ENCODE data around the gene IGSF23. TPM values are rescaled to one million over a fixed set of nuclear protein-coding genes. Genes with fewer than 3 reads are reported as not detected.
A peak's percentile ranks its signal among the peaks of the same experiment; 100 is the strongest.

IGSF23 gene
- total and polyA plus RNA-seq, 5 donors: not detected

DNA sequence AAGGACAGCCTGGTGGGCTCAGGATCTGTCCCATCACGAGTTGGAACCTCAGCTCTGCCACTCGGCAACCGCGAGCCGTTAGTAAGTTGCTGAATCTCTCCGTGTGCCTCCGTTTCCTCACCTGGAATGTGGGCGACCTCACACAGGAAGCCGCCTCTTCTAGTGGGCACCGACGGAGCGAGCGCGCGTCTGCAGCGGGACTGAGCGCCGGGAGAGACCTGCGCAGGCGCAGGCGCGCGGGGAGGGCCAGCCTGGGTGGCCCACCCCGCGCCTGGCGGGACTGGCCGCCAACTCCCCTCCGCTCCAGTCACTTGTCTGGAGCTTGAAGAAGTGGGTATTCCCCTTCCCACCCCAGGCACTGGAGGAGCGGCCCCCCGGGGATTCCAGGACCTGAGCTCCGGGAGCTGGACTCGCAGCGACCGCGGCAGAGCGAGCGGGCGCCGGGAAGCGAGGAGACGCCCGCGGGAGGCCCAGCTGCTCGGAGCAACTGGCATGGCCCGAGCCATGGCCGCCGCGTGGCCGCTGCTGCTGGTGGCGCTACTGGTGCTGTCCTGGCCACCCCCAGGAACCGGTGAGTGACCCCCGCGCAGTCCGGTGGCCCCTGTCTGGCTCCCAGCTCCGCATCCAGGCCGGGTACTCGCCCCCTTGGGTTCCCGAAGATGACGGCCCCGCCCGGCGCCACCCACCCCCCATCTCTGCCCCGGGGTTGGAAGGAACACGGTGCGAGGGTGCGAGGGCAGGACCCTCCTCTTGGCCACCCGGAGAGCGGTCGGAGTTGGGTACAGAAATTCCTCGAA is 30.4 kb downstream of the IGSF23 start, which contains the start of gene PVR:
TSS of gene PVR (plus strand) at position 306 of the 797 bp plus-strand sequence. CDS start at position 493, 187 bp downstream.
- peak within 1 kb of the TSS; percentile 83 for H3K4me3 ChIP-seq (ENCODE audit: low read length)
- ATAC-seq (peak; percentile 95 to 96), DNase-seq (peak; percentile 85 to 92 (median 91))
- intact Hi-C loops (cut with DNase I): no loop called here
- H3K27me3 ChIP-seq (ENCODE audit: control insufficient read depth, insufficient read depth): no peaks in the 10 kb centered on the region
- peaks cover 15% of the 10 kb centered on the region for H3K4me1 ChIP-seq (ENCODE audit: control insufficient read depth, insufficient read depth, low read length)
- WGBS: under 1% methylated on average over 70 of the region's 70 CpGs
- peak within 1 kb of the TSS; percentile 61 for H3K27ac ChIP-seq (ENCODE audit: low read length)
- H3K9me3 ChIP-seq (ENCODE audit: control insufficient read depth, low read length): no peaks in the 10 kb centered on the region

DNA sequence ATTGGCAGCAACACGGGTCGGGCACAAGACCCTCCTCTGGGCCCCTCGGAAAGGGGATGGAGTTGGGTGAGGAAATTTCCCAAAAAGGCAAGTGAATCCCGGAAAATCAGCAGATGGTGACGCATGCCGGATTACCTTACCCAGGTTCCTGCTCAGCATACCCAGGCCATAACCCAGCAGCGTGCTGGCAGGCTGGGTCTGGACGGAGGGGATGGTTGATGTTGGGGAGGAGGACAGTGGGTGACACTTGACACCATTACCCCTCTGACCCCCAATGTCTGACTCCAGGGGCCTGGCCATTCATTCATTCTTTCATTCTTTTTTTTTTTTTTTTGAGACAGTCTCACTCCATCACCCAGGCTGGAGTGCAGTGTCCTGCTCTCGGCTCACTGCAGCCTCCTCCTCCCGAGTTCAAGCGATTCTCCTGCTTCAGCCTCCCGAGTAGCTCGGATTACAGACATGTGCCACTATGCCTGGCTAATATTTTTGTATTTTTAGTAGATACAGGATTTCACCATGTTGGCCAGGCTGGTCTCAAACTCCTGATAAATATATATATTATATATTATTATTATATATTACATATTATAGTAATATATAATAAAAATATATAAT is 31.1 kb downstream of the IGSF23 start:
- intact Hi-C loops (cut with DNase I): no loop called here
- ATAC-seq (peak; percentile 14 to 52), DNase-seq (no peak)
- Histone ChIP-seq H3K4me3 (ENCODE audit: low read length) (peak overlapping the region; percentile 83), H3K27me3 (ENCODE audit: control insufficient read depth, insufficient read depth) (no peaks in the 10 kb centered on the region), H3K27ac (ENCODE audit: low read length) (peak overlapping the region; percentile 61), H3K4me1 (ENCODE audit: control insufficient read depth, insufficient read depth, low read length) (peaks cover 18% of the 10 kb centered on the region), H3K9me3 (ENCODE audit: control insufficient read depth, low read length) (no peaks in the 10 kb centered on the region)
- 10% methylated on average over 13 of the region's 13 CpGs for WGBS

DNA sequence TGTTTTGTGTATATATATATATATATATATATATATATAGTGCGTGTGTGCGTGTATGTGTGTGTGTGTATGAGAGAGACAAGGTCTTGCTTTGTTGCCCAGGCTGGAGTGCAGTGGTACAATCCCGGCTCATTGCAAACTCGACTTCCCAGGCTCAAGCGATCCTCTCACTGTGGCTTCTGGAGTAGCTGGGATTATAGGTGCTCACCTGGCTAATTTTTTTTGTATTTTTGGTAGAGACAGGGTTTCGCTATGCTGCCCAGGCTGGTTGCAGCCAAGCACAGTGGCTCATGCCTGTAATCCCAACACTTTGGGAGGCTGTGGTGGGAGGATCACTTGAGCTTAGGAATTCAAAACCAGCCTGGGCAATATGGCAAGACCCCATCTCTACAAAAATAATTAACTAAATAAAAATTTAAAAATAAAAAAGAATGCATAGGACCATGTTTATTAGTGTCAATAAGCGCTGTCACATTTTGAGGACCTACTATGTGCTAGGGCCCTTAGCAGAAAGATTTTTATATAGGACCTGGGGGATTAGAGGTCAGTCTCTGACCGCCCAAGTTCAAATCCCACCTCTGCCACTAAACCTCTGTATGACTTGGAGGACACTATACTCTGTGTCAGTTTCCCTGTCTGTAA is 32.2 kb downstream of the IGSF23 start:
- intact Hi-C loops (cut with DNase I): no loop called here
- no peak overlapping the region for H3K27ac ChIP-seq (ENCODE audit: low read length)
- H3K9me3 ChIP-seq (ENCODE audit: control insufficient read depth, low read length): no peaks in the 10 kb centered on the region
- peaks cover 18% of the 10 kb centered on the region for H3K4me1 ChIP-seq (ENCODE audit: control insufficient read depth, insufficient read depth, low read length)
- DNase-seq: no peak
- no peaks in the 10 kb centered on the region for H3K27me3 ChIP-seq (ENCODE audit: control insufficient read depth, insufficient read depth)
- 79% methylated on average over 8 of the region's 8 CpGs for WGBS
- ATAC-seq: no peak
- H3K4me3 ChIP-seq (ENCODE audit: low read length): no peak overlapping the region

DNA sequence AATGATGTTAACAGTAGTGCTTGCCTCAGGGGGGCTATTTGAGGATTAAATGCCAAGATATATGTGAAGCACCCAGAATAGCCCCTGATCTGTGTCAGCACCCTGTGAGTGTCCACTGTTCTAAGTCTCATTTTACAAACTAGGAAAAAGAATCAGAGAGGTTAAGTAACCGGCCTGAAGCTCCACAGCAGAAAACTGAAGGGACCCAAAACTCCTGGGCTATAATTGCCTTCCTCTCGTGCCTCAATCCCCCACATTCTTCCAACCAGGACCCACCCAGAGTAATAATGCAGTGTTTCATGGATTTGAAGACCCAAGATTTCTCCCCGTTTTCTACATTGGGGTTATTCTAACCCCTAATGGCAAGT is 32.7 kb downstream of the IGSF23 start:
- DNase-seq: no peak
- Histone ChIP-seq H3K9me3 (ENCODE audit: control insufficient read depth, low read length) (no peaks in the 10 kb centered on the region), H3K27ac (ENCODE audit: low read length) (no peak overlapping the region), H3K27me3 (ENCODE audit: control insufficient read depth, insufficient read depth) (no peaks in the 10 kb centered on the region), H3K4me3 (ENCODE audit: low read length) (no peak overlapping the region), H3K4me1 (ENCODE audit: control insufficient read depth, insufficient read depth, low read length) (peaks cover 18% of the 10 kb centered on the region)
- WGBS: 96% methylated on average over 3 of the region's 3 CpGs
- intact Hi-C loops (cut with DNase I): no loop called here
- ATAC-seq: no peak

DNA sequence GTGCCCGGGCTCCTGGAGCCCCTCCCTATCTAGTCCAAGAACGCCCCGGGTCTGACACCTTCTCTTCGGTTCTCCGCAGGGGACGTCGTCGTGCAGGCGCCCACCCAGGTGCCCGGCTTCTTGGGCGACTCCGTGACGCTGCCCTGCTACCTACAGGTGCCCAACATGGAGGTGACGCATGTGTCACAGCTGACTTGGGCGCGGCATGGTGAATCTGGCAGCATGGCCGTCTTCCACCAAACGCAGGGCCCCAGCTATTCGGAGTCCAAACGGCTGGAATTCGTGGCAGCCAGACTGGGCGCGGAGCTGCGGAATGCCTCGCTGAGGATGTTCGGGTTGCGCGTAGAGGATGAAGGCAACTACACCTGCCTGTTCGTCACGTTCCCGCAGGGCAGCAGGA is 33.8 kb downstream of the IGSF23 start:
- ATAC-seq (no peak), DNase-seq (peak in 2 of 3 donors; percentile 69 to 73)
- Histone ChIP-seq H3K27me3 (ENCODE audit: control insufficient read depth, insufficient read depth) (no peaks in the 10 kb centered on the region), H3K4me3 (ENCODE audit: low read length) (no peak overlapping the region), H3K27ac (ENCODE audit: low read length) (peak overlapping the region; percentile 57), H3K9me3 (ENCODE audit: control insufficient read depth, low read length) (no peaks in the 10 kb centered on the region), H3K4me1 (ENCODE audit: control insufficient read depth, insufficient read depth, low read length) (peaks cover 18% of the 10 kb centered on the region)
- intact Hi-C loops (cut with DNase I): no loop called here
- 57% methylated on average over 31 of the region's 31 CpGs for WGBS

DNA sequence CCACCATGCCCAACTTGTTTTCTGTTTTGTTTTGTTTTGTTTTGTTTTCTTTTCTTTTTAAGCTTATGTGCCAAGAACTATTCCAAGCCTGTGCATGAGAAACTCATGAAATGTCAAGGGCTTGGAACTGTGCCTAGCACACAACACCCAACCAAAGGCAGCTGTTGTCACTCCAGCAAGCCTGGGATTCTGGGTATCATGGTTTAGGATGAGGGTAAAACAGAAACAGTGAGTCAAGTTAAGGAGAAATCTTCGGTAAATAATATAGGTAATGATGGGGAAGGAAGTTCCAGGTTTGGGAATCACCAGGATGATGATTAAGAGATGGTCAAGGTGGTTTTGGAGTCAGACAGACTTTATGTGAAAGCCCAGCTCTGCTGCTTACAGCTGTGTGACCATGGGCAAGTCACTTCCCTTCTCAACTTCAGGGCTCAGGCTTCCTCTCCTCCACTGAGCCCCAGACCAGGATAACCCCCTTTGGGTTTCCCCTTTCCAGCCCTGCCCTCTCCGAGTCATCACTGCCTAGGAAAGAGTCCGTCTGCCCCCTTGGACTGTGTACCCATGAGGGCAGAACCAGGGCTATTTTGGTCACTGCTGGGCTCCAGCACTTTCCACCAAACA is 35.4 kb downstream of the IGSF23 start:
- Histone ChIP-seq H3K9me3 (ENCODE audit: control insufficient read depth, low read length) (no peaks in the 10 kb centered on the region), H3K4me3 (ENCODE audit: low read length) (no peak overlapping the region), H3K27me3 (ENCODE audit: control insufficient read depth, insufficient read depth) (no peaks in the 10 kb centered on the region), H3K4me1 (ENCODE audit: control insufficient read depth, insufficient read depth, low read length) (peaks cover 18% of the 10 kb centered on the region), H3K27ac (ENCODE audit: low read length) (peak overlapping the region; percentile 75)
- intact Hi-C loops (cut with DNase I): no loop called here
- 61% methylated on average over 3 of the region's 3 CpGs for WGBS
- ATAC-seq (peak; percentile 33 to 50), DNase-seq (peak in 2 of 3 donors; percentile 53 to 73)

DNA sequence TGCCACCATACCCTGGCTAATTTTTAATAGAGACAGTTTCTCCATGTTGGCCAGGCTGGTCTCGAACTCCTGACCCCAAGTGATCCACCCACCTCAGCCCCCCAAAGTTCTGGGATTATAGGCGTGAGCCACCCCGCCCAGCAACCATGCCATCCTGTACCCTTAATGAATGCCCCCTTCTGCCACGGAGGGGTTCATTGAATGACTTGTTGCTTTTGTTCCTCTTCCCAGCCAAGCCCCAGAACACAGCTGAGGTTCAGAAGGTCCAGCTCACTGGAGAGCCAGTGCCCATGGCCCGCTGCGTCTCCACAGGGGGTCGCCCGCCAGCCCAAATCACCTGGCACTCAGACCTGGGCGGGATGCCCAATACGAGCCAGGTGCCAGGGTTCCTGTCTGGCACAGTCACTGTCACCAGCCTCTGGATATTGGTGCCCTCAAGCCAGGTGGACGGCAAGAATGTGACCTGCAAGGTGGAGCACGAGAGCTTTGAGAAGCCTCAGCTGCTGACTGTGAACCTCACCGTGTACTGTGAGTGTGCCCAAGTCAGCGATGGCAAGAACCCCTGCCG is 36.3 kb downstream of the IGSF23 start:
- H3K27me3 ChIP-seq (ENCODE audit: control insufficient read depth, insufficient read depth): no peaks in the 10 kb centered on the region
- no peak for ATAC-seq
- H3K9me3 ChIP-seq (ENCODE audit: control insufficient read depth, low read length): no peaks in the 10 kb centered on the region
- no peak for DNase-seq
- H3K4me1 ChIP-seq (ENCODE audit: control insufficient read depth, insufficient read depth, low read length): peaks cover 18% of the 10 kb centered on the region
- H3K27ac ChIP-seq (ENCODE audit: low read length): no peak overlapping the region
- intact Hi-C loops (cut with DNase I): no loop called here
- no peak overlapping the region for H3K4me3 ChIP-seq (ENCODE audit: low read length)
- 89% methylated on average over 15 of the region's 15 CpGs for WGBS

DNA sequence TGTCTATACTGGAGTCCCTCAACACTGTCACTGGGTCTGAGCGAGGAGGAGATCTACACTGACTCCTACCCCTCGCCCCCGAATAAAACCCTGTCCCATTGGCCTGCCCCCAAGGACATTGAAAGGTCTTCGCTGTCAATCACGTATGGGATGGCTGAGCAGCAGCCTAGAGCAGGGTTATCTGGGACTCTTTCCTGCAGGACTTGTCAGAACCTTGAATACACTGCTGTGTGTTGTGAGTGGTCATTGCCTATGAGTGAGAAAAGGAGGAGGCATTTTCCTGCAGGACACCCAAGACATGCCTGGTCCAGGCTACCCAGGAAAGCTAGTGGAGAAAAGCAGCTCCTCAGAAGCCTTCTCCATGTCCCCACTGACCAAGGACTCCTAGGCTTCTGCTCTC is 40.0 kb downstream of the IGSF23 start:
- Histone ChIP-seq H3K4me1 (ENCODE audit: control insufficient read depth, insufficient read depth, low read length) (peaks cover 5% of the 10 kb centered on the region), H3K27me3 (ENCODE audit: control insufficient read depth, insufficient read depth) (no peaks in the 10 kb centered on the region), H3K27ac (ENCODE audit: low read length) (no peak overlapping the region), H3K9me3 (ENCODE audit: control insufficient read depth, low read length) (no peaks in the 10 kb centered on the region), H3K4me3 (ENCODE audit: low read length) (no peak overlapping the region)
- DNase-seq: no peak
- no peak for ATAC-seq
- intact Hi-C loops (cut with DNase I): no loop called here
- 92% methylated on average over 5 of the region's 5 CpGs for WGBS

DNA sequence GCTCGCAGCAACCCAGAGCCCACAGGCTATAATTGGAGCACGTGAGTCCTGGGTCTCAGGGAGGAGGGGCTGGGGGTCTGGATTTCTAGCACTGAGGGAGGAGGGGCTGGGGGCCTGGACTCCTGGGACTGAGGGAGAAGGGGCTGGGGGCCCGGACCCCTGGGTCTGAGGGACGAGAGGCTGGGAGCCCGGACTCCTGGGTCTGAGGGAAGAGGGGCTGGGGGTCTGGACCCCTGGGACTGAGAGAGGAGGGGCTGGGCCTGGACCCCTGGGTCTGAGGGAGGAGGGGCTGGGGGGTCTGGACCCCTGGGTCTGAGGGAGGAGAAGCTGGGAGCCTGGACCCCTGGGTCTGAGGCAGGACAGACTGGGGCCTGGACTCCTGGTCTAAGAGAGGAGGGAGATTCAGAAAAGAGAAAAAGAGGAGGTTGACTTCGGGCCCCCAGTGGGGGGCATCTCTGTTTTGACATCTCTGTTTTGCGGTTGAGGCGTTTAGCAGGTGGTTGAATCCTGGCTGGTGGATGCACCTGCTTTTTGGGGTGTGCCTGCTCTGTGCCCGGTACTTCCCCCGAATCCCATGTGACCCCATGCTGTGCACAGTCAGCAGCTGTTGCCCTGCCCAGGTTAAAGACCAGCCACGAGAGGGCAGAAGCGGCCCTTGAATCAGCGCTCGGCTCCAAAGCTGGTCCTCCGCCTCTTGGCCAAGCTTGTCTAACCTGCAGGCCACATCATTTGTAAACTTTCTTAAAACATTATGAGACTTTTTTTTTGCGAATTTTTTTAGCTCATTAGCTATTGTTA is 40.8 kb downstream of the IGSF23 start:
- H3K27me3 ChIP-seq (ENCODE audit: control insufficient read depth, insufficient read depth): no peaks in the 10 kb centered on the region
- 56% methylated on average over 16 of the region's 16 CpGs for WGBS
- H3K27ac ChIP-seq (ENCODE audit: low read length): no peak overlapping the region
- intact Hi-C loops (cut with DNase I): no loop called here
- H3K4me1 ChIP-seq (ENCODE audit: control insufficient read depth, insufficient read depth, low read length): peaks cover 2% of the 10 kb centered on the region
- DNase-seq (peak; percentile 67 to 90 (median 88)), ATAC-seq (peak; percentile 71 to 82)
- no peak overlapping the region for H3K4me3 ChIP-seq (ENCODE audit: low read length)
- H3K9me3 ChIP-seq (ENCODE audit: control insufficient read depth, low read length): no peaks in the 10 kb centered on the region

All from right cardiac atrium (tissue), 5 donors.